GM12875 (cell line): Measurements from ENCODE around the gene MYL4.
"Not testable (repeated sequence)": the region's sequence is repeated elsewhere in the genome, so short reads cannot be mapped to it uniquely, and the experiment has no call there.

ENCODE experiments used
- H3K4me3 ChIP-seq: one replicate; pipeline ENCODE4 v1.5.1; 2011; ENCODE audit warnings: low read depth, low read length, control low read depth
- TF ChIP-seq, protein P1 (sequence below): IDR thresholded peaks from 2 replicates; pipeline ENCODE4 v1.5.1; 2011; ENCODE audit warnings: low read depth, mild to moderate bottlenecking, control low read depth, inconsistent platforms, low read length, moderate library complexity, borderline replicate concordance; ENCODE audit not compliant: insufficient read depth

Gene MYL4

DNA sequence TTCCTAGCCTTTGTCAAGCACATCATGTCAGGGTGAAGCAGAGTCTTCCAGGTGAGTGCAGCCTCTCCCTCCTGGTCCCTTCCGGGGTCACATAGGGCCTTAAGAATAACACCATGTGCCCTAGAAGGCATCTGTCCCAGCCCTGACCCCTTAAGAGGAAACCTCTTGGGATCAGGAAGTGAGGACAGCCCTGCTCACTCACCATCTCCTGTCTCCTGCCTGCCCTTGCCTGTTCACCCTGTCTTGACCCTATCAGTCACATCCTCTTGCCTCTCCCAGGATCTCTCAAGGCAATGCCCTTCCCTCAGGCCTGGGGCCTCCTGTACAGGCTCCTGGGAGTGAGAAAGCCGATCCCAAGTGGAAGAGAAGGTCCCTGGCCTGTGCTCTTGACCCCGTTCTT, 13.9 kb downstream of the MYL4 start:
- no peak overlapping the region for H3K4me3 ChIP-seq
- TF ChIP-seq, protein P1, sequence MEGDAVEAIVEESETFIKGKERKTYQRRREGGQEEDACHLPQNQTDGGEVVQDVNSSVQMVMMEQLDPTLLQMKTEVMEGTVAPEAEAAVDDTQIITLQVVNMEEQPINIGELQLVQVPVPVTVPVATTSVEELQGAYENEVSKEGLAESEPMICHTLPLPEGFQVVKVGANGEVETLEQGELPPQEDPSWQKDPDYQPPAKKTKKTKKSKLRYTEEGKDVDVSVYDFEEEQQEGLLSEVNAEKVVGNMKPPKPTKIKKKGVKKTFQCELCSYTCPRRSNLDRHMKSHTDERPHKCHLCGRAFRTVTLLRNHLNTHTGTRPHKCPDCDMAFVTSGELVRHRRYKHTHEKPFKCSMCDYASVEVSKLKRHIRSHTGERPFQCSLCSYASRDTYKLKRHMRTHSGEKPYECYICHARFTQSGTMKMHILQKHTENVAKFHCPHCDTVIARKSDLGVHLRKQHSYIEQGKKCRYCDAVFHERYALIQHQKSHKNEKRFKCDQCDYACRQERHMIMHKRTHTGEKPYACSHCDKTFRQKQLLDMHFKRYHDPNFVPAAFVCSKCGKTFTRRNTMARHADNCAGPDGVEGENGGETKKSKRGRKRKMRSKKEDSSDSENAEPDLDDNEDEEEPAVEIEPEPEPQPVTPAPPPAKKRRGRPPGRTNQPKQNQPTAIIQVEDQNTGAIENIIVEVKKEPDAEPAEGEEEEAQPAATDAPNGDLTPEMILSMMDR: no peak

DNA sequence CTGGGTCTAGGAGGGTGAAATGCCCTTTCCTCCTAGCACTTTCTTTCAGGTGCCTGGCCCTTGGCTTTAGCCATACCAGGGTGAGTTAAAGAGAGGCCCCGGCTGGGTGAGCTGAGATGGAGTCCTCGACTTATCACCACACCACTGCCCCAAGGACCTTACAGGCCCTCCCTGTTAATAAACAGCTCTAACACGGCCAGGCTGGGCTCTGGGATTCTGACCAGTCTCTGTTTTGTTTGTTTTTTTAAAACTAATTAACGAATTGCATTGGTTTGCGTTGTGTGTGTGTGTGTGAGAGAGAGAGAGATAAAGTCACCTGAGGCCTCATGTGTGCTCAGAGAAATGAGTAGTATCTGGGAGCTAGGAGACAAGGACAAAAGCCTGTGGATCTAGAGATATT, 14.3 kb downstream of the MYL4 start:
- TF ChIP-seq, protein P1: no peak
- no peak overlapping the region for H3K4me3 ChIP-seq

DNA sequence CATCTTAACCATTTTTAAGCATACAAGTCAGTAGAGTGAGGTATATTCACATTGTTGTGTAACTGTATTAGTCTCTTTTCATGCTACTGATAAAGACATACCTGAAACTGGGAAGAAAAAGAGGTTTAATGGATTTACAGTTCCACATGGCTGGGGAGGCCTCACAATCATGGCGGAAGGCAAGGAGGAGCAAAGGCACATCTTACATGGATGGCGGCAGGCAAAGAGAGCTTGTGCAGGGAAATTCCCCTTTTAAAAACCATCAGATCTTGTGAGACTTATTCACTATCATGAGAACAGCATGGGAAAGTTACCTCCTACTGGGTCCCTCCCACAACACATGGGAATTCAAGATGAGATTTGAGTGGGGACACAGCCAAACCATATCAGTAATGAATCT, 14.9 kb downstream of the MYL4 start:
- H3K4me3 ChIP-seq: not testable (repeated sequence)

DNA sequence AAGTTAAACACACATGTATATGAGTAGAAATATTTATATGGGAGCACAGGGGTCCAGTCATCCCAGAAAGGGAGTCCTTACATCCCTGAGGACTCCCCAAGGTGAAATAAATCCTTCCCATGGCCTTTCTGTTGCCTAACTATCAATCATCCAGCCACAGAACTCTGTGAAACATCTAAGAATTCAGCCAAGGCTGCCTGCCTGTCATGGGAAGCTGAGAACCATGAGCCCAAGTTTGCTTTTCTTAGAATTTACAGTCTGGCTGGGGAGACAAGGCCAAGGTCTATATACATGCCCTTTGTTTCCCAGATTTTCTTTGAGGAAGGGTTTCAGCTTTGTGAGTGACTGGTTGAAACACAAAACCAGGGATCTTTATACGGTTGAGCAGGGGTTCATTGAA, 15.8 kb downstream of the MYL4 start:
- TF ChIP-seq, protein P1: no peak
- H3K4me3 ChIP-seq: no peak overlapping the region

DNA sequence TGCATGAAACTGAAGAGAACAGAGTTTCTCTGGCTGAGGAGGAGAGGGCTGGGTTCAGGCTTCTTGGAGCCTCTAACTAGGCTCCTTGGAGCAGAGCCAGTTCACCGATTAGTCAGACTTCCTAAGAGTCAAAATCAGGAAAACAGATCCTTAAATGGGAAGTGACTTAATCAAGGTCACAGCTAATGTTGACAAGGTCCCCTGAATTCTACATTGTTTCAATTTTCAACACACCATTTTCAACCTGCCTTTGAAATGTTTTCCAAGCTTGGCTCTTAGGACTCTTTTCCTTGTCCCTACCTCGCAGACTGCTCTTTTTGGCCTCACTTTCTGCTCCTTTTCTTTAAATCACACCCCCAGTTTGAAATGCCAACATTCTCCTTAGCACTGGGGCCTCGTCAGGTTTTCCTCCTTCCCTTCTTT, 16.3 kb downstream of the MYL4 start:
- H3K4me3 ChIP-seq: no peak overlapping the region
- TF ChIP-seq, protein P1: no peak

DNA sequence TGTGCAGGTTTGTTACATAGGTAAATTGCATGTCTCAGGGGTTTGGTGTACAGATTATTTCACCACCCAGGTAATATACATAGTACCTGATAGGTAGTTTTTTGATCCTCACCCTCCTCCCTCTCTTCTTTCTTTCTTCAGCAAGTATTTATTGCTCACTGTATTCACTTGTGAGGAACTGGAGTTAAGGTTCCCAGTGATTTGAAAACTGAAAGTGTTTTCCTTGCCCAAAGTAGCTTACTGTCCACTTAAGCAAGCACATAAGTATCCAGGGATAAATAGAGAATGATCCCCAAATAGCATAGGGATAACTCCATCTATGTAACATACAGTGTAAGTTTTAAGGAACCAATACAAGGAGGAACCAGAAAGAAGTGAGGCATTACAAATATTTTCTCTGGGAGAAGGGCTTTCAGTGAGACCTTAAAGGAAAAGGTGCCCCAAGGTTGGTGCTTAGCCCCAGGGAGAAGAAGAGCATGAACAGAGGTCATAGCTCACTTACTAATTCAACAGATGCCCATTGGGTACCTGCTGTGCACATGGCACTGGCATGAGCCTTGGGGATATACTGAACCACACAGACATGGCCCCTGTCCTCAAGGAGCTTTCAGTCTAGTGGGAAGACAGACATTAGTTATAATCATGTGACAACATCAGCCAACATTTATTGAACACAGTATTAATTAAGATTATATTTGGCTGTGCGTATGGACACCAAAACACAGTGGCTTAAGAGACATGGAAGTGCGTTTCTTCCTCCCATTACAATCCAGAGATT, 17.0 kb downstream of the MYL4 start:
- TF ChIP-seq, protein P1: no peak
- no peak overlapping the region for H3K4me3 ChIP-seq

DNA sequence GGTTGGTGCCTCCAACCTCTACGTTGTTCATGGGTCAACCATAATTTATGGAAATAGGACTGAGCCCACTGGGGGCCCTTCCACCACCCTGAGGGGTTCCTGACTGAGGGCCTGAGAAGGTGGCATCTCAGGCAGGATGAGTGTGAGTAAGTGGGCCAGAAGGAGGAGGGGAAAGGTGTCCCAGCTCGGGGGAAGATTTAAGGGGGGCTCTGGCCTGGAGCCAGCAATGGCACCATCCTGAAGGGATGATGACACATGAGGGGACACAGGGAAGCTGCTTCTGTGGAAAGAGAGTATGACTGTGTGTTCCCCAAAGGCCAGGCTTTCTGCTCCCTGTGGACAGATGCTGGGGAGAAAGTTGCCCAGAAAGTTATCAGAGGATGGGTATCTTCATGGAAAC, 18.7 kb downstream of the MYL4 start:
- TF ChIP-seq, protein P1: no peak
- H3K4me3 ChIP-seq: no peak overlapping the region
